ENCODE results near the gene RIT2. TPM values are rescaled to one million over a fixed set of nuclear protein-coding genes. Genes with fewer than 3 reads are reported as not detected.
A peak's percentile ranks its signal among the peaks of the same experiment; 100 is the strongest.

The RIT2 gene
- total RNA-seq, result not detected

DNA sequence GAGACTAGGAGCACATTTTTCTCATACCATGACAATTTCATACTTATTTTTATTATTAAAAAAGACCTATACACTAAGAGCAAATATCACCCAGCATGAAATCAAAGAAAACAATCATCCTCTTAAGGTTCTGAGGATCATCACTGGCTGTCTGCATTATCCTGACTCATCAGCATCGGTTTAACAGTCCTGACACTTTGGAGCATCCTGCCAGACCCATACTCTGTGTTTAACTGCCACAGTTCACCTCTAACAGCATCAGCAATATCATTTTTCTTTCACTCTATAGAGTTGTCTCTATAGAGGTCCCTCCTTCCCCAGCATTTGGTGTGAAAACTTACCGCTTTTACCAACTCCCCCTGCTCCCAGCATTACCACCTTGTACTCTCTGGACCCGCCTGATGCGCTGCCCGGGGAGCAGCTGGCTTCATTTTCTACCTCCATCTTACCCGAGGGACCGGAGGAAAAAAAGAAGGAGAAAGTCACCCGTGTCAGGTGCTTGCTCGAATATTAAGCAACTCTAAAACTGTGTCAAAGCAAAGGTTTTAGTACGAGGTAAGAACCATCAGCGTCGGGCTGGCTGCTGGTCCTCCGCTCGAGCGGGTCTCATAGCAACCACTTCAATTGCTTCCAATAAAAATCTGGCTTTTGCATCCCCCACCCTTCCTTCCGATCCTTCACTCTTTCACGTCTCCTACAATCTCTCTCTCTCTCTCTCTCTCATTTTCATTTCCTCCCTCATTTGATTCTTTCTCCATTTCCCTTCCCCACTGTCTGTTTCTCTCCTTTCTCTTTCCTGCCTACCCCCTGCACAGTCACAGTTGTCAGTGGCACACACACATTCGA lies at the start of gene RIT2:
TSS of gene RIT2 (minus strand) at position 610 of the 846 bp plus-strand sequence.
- DNase-seq (ENCODE audit: low spot score), result no peak
- ATAC-seq, result no peak

DNA sequence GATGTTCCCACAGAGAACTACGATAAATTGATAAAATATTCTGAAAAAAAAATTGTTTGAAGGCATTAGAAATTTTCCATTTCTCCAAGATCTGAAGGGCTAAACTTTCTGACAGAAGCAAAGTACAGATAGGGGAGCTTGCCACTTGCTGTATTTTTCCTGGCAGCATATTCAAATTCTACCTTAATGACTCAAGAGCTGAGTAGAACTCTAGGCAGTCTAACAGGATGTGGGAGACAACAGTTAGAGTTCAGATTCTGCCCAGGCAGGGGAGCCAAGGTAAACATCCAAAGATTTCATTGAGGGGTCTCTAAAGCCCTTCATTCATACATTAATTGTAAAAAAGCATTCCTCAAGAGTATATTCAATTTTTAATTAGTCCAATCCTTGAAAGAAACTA lies 46.0 kb upstream of the RIT2 start:
- no peak for DNase-seq (ENCODE audit: low spot score)
- ATAC-seq, result no peak

GRCh38 chr18:43160509-43160908 lies 45.0 kb upstream of the RIT2 start:
- no peak for ATAC-seq
- no peak for DNase-seq (ENCODE audit: low spot score)

DNA sequence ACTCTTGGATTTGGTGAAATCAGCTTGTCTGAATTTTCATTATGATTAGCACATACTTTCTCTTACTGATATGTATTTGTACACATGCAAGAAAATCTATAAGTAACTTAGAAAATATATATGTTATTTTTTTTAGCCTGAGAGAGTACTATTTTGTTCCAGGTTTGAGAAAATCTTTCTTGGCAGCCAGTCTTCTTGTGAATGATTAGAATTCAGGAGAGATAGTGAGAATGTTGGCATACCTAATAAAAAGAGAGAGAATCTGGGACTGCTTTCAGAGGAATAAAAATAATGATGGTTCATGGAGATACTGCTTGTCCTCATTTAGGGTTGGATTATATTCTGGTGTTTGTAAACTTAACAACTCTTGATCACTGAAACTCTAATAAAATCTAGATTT lies 44.4 kb upstream of the RIT2 start:
- DNase-seq (ENCODE audit: low spot score) (no peak), ATAC-seq (no peak)

DNA sequence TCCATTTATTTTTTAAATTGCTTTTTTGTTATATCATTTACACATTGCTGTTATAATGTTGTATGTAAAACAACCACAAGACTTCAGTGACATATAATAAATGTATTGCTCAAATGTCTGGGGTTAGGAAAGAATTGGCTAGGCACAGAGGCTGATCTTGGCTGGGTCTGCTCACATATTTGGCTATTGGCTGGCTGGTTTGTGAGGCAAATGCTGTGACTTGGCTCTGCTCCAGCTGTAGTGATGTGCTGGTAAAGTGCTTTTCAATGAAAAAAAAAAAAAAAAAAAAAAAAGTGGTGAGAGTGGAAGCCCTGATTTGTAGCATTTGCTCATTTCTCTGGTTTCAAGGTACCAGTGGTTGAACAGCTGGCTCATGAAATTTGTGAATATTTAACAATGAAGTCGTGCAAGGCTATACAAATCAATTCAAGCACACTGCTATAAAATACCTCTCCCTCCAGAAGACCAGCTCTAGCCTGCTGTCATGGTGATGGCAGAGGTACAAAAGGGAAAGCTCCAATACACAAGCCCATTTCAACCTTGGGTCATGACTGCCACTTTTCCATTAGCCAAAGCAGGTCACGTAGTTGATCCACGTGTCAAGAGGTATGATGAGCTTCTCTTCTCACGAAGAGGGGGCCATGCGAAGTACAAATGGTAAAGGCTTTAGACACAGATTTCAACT lies 43.7 kb upstream of the RIT2 start:
- no peak for ATAC-seq
- DNase-seq (ENCODE audit: low spot score), result no peak

DNA sequence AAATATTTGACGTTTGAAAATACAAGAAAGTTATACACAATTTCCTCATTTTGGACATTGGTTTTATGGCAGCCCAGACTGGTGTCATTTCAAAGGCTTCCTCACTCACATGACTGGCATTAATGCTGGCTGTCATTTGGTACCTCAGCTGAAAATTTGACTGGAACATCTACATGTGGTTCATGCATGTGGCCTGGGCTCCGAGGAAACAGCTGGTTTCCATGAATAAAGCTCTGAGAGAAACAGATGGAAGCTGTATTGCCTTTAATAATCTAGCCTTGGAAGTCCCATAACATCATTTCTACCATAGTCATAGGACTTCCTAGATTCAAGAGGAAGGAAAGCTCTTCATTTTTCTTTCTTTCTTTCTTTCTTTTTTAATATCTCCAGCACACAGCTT lies 42.9 kb upstream of the RIT2 start:
- no peak for ATAC-seq

GRCh38 chr18:43155842-43156241 lies 40.4 kb upstream of the RIT2 start:
- no peak for ATAC-seq
- DNase-seq (ENCODE audit: low spot score), result no peak

More for the DNA sequence above, 42.9 kb upstream of the RIT2 start:
- no peak for DNase-seq (ENCODE audit: low spot score)

DNA sequence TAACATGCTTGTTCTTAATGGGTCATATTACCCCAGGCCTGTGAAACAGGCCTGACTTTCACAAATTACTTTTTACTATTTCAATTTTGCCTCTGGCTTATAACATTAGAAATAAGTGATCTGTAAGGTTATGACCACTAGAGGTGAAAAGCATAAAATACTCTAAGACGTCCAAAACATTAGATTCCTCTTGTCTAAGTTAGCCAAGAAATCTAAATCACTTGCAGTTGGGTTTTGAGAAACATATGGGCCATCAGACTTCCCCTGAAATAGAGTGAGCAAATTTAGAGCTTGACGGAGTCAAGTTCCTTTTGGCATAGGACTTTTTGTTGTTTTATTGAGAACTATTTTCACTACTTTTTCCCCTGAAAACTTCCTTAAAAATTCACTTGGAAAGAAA lies 32.7 kb upstream of the RIT2 start:
- DNase-seq (ENCODE audit: low spot score), result no peak

DNA sequence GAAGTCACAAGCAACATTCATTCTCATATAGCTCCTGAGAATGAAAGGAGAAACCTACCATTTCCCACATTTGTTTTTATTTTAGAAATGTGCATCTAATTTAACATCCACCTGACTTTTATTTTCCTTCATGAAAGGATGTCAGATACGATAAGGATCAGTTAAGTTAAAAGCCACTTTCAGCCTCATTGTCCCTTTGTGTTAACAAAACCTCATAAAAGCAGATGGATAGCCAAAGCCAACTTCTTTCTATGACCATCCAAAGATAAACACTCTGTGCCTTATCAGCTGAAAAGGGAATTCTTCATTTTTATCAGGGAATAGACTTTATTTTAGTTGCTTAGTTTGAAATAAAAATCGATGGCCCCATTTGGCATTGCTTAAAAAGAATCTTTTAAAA lies 25.7 kb upstream of the RIT2 start:
- no peak for DNase-seq (ENCODE audit: low spot score)

More for the DNA sequence above, 32.7 kb upstream of the RIT2 start:
- no peak for ATAC-seq

DNA sequence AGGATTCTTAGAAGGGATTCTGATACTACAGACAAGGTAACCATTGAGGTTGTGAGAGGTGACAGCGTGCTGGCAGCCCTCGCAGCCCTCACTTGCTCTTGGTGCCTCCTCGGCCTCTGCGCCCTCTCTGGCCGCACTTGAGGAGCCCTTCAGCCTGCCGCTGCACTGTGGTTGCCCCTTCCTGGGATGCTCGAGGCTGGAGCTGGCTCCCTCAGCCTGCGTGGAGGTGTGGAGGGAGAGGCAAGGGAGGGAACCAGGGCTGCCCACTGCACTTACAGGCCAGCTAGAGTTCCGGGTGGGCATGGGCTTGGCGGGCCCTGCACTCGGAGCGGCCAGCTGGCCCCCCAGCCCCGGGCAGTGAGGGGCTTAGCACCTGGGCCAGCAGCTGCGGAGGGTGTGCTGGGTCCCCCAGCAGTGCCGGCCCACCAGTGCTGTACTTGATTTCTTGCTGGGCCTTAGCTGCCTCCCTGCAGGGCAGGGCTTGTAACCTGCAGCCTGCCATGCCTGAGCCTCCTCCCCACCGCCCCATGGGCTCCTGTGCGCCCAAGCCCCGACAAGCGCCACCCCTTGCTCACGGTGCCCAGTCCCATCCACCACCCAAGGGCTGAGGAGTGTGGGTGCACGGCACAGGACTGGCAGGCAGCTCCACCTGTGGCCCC lies 23.9 kb upstream of the RIT2 start:
- DNase-seq (ENCODE audit: low spot score), result no peak

More for the DNA sequence above, 25.7 kb upstream of the RIT2 start:
- no peak for ATAC-seq

GRCh38 chr18:43134876-43135275 lies 19.4 kb upstream of the RIT2 start:
- DNase-seq (ENCODE audit: low spot score) (no peak), ATAC-seq (no peak)

More for the DNA sequence above, 23.9 kb upstream of the RIT2 start:
- no peak for ATAC-seq

GRCh38 chr18:43130716-43131260 lies 15.3 kb upstream of the RIT2 start:
- DNase-seq (ENCODE audit: low spot score) (no peak), ATAC-seq (no peak)

GRCh38 chr18:43129946-43130524 lies 14.6 kb upstream of the RIT2 start:
- ATAC-seq (peak; percentile 96), DNase-seq (ENCODE audit: low spot score) (peak; percentile 42)

DNA sequence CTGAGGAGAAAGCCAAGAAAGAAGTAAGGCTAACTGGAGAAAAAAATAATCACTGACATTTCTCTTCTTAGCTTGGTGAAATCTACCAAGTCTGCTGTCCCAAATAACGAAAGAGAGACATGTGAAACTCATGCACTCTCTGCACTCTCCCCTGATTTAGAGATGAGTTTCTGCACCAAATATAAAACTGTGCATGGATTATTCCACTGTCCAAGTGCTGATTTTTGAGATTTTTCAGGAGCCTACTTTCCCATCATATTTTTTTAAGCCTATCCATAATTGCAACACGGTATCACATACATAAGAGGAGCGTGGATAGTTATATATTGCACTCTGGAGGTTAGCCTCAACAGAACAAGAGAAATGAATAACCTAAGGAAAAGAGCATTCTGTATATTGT lies 10.0 kb upstream of the RIT2 start:
- DNase-seq (ENCODE audit: low spot score), result no peak
- no peak for ATAC-seq

DNA sequence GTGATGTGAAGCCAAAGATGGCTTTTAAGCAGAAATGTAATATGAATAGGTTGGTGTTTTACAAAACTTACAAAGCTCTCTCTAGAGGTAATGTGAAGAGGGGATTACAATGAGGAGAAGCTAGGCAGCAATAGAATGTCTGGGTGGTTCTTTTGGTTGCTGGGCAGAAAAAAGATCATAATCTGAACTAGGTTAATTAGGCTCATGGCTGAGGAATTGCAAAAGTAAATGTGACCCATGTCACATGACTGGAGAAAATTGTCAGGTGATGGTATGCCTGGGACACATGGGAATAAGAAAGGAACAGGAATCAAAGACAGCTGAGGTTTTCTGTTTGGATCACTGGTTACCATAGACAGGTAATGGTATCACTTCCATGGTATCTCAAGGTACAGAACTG lies 7.5 kb upstream of the RIT2 start:
- ATAC-seq (no peak), DNase-seq (ENCODE audit: low spot score) (no peak)

GRCh38 chr18:43116699-43117294 lies 1.3 kb upstream of the RIT2 start:
- no peak for DNase-seq (ENCODE audit: low spot score)
- ATAC-seq, result no peak

- DNase-seq (ENCODE audit: low spot score) (no peak), ATAC-seq (no peak)
Measured at GRCh38 chr18:43113220-43113895, 2.1 kb downstream of the RIT2 start.

GRCh38 chr18:43108882-43109281 lies 6.6 kb downstream of the RIT2 start:
- ATAC-seq (no peak), DNase-seq (ENCODE audit: low spot score) (no peak)

DNA sequence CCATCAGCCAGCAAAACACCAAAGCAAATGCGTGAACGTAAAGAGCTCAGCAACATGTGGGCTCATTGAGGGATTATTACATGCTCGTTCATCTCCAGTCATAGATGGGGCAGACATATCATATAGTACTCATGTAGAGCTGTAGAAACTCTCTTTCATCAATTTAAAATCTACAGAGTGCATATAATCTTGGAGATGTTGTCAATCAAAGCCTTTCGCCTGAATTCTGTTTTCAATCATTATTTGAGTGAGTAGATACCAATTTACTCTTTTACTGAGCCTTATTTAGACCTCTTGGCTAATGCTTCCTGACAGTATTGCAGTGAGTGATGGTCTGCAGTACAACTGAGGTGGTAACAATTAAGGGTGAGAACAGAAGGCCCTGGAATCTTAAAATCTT lies 7.0 kb downstream of the RIT2 start:
- DNase-seq (ENCODE audit: low spot score), result no peak
- no peak for ATAC-seq

DNA sequence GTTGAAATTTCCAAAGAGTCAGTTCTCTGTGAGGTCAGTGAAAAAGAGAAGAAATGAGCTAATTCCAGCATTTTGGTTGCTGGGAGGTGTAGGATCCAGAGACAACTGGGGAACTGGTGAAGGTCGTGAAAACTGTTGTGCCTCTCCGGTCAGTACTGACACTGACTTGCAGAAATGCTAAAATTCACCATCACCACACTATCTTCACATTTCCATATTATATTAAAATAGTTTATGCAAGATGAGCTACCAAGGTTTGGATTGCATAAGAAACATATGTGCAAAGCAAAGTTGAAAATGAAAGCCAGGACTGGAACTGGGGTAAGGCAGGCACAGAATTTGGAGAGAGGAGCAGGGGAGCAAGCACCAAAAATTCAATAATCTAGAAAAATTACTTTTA lies 21.8 kb downstream of the RIT2 start:
- DNase-seq (ENCODE audit: low spot score) (no peak), ATAC-seq (no peak)
